A549 (cell line): Measurements from ENCODE around the gene TRPM2.

Experiments used
- BCL3 ChIP-seq: fragments of >200 bp; sonication (Bioruptor Twin); formaldehyde crosslinking; IDR thresholded peaks from 3 replicates; pipeline ENCODE4 v1.6.1; 2016
- EP300 ChIP-seq, 2 experiments: fragments of >200 bp; sonication (Bioruptor Twin); formaldehyde crosslinking; IDR thresholded peaks; 2 replicates in 1 of 2; 3 replicates in 1 of 2; pipeline ENCODE4 v1.6.1; 2016 to 2017
- HDAC2 ChIP-seq: fragments of 200-600 bp; sonication (generic); IDR thresholded peaks from 2 replicates; pipeline ENCODE4 v1.6.1; 2016
- HOXA7 ChIP-seq: fragments of 250-450 bp; sonication (Bioruptor Pico); IDR thresholded peaks from 2 replicates; pipeline ENCODE4 v1.5.0; 2020; ENCODE audit warnings: mild to moderate bottlenecking, moderate library complexity
- POLR2A ChIP-seq: IDR thresholded peaks from 2 replicates; pipeline ENCODE4 v1.6.1; 2012; ENCODE audit warnings: mild to moderate bottlenecking, low read length
- RFX5 ChIP-seq: fragments of 450-650 bp; IDR thresholded peaks from 2 replicates; pipeline ENCODE4 v1.7.1; 2014; ENCODE audit warnings: antibody characterized with exemption, mild to moderate bottlenecking, moderate library complexity
- ZFP36 ChIP-seq: fragments of 450-650 bp; IDR thresholded peaks from 2 replicates; pipeline ENCODE4 v1.6.1; 2014; ENCODE audit warnings: borderline replicate concordance; ENCODE audit not compliant: partially characterized antibody
- ZNF302 ChIP-seq: fragments of 250-450 bp; sonication (Bioruptor Pico); IDR thresholded peaks from 2 replicates; pipeline ENCODE4 v1.9.0; 2021; ENCODE audit warnings: inconsistent platforms, mild to moderate bottlenecking, moderate library complexity
- TF ChIP-seq, protein P1 (sequence below): fragments of >200 bp; sonication (Bioruptor Twin); formaldehyde crosslinking; IDR thresholded peaks from 3 replicates; pipeline ENCODE4 v1.5.1; 2016
- TF ChIP-seq, protein P2 (sequence below): IDR thresholded peaks from 2 replicates; pipeline ENCODE4 v1.6.1; 2012
- TF ChIP-seq, protein P3 (sequence below): fragments of >200 bp; sonication (Bioruptor Twin); formaldehyde crosslinking; IDR thresholded peaks from 2 replicates; pipeline ENCODE4 v1.6.1; 2016

DNA sequence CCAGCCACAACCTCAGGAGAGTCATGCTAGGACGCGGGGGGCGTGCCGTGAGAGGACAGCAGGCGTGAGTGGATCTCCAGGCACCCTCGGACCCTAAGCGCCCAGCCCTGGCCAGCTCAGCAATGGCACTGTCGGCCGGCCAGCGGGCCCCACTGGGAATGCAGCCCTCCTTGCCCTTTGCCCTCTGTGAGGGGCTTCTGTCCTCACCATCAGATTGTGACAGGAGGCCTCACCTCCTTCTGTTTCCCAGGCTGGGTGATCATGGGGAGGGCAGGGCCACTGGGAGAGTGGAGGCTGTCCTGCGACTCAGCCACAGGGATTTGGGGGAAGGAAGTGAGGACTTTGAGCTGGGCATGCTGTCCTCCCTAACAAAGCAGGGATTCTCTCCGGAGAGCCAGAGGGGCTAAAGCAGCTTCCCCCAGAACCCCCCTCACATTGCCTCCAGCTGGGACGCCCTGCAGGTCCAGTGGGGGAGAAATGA, 95.3 kb downstream of the TRPM2 start:
- TF ChIP-seq, protein P1, sequence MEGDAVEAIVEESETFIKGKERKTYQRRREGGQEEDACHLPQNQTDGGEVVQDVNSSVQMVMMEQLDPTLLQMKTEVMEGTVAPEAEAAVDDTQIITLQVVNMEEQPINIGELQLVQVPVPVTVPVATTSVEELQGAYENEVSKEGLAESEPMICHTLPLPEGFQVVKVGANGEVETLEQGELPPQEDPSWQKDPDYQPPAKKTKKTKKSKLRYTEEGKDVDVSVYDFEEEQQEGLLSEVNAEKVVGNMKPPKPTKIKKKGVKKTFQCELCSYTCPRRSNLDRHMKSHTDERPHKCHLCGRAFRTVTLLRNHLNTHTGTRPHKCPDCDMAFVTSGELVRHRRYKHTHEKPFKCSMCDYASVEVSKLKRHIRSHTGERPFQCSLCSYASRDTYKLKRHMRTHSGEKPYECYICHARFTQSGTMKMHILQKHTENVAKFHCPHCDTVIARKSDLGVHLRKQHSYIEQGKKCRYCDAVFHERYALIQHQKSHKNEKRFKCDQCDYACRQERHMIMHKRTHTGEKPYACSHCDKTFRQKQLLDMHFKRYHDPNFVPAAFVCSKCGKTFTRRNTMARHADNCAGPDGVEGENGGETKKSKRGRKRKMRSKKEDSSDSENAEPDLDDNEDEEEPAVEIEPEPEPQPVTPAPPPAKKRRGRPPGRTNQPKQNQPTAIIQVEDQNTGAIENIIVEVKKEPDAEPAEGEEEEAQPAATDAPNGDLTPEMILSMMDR, result no peak
- no peak for TF ChIP-seq POLR2A
- TF ChIP-seq ZFP36, result no peak
- TF ChIP-seq HOXA7, result no peak
- TF ChIP-seq BCL3, result no peak
- no peak for TF ChIP-seq EP300 (IDR thresholded peaks at IDR 0.05)
- TF ChIP-seq HDAC2, result no peak
- no peak for TF ChIP-seq RFX5
- TF ChIP-seq, protein P2, sequence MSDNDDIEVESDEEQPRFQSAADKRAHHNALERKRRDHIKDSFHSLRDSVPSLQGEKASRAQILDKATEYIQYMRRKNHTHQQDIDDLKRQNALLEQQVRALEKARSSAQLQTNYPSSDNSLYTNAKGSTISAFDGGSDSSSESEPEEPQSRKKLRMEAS, result no peak
- TF ChIP-seq ZNF302, result no peak
- TF ChIP-seq, protein P3, sequence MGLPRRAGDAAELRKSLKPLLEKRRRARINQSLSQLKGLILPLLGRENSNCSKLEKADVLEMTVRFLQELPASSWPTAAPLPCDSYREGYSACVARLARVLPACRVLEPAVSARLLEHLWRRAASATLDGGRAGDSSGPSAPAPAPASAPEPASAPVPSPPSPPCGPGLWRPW, result no peak
